Caco-2 (cell line): ENCODE data around the gene PSKH1. TPM values are rescaled to one million over a fixed set of nuclear protein-coding genes. Genes with fewer than 3 reads are reported as not detected.

Source experiments
- BruUV-seq: library from RNA; stranded (reverse); fragments of 400-500 nt; replicated peaks from 2 replicates; lab custom pipeline; 2021; lab: Mats Ljungman, UMichigan
- CTCF ChIA-PET: fragments of 300-600 bp; sonication (Branson Sonifier 250); formaldehyde crosslinking; loops from one replicate; lab custom pipeline; 2022; ENCODE audit warnings: antibody characterized with exemption; lab: Charles Lee
- POLR2A ChIA-PET: fragments of 300-600 bp; sonication (Branson Sonifier 250); formaldehyde crosslinking; loops from one replicate; lab custom pipeline; 2022; ENCODE audit warnings: antibody characterized with exemption; lab: Charles Lee
- DNase-seq, 2 experiments: peaks; one replicate each; pipeline versions ENCODE4 v3.0.0 to v3.0.0-alpha.2; 2020 to 2022
- H3K27me3 ChIP-seq: replicated peaks from 2 replicates; pipeline ENCODE4 v1.6.0; 2011; ENCODE audit warnings: low read length; ENCODE audit not compliant: control insufficient read depth, insufficient read depth
- H3K36me3 ChIP-seq: 2 replicates; pipeline ENCODE4 v1.5.1; 2011; ENCODE audit warnings: low read length; ENCODE audit not compliant: control insufficient read depth, insufficient read depth
- H3K4me1 ChIP-seq: fragments of 250-450 bp; sonication (Bioruptor Pico); 2 replicates; pipeline ENCODE4 v1.5.1; 2020; ENCODE audit warnings: mild to moderate bottlenecking
- H3K4me3 ChIP-seq: 2 replicates; pipeline ENCODE4 v1.5.1; 2011; ENCODE audit warnings: low read depth, mild to moderate bottlenecking, control low read depth, low read length
- H3K9me3 ChIP-seq: fragments of 250-450 bp; sonication (Bioruptor Pico); 2 replicates; pipeline ENCODE4 v1.5.1; 2020; ENCODE audit warnings: mild to moderate bottlenecking, moderate library complexity
- H3K27ac Mint-ChIP-seq: one replicate; pipeline ENCODE4 v1.8.0; 2022; ENCODE audit warnings: mixed read lengths; ENCODE audit not compliant: unreplicated experiment
- H3K27me3 Mint-ChIP-seq: one replicate; pipeline ENCODE4 v1.8.0; 2022; ENCODE audit warnings: mixed read lengths; ENCODE audit not compliant: insufficient read depth, unreplicated experiment
- H3K36me3 Mint-ChIP-seq: one replicate; pipeline ENCODE4 v1.8.0; 2022; ENCODE audit warnings: mild to moderate bottlenecking, mixed read lengths; ENCODE audit not compliant: insufficient read depth, unreplicated experiment
- H3K4me1 Mint-ChIP-seq: one replicate; pipeline ENCODE4 v1.8.0; 2022; ENCODE audit warnings: low read depth, mixed read lengths; ENCODE audit not compliant: unreplicated experiment
- H3K4me3 Mint-ChIP-seq: one replicate; pipeline ENCODE4 v1.8.0; 2022; ENCODE audit warnings: mild to moderate bottlenecking, moderate library complexity, mixed read lengths; ENCODE audit not compliant: unreplicated experiment
- H3K9me3 Mint-ChIP-seq: one replicate; pipeline ENCODE4 v1.8.0; 2022; ENCODE audit warnings: mixed read lengths; ENCODE audit not compliant: unreplicated experiment
- intact Hi-C: fragments of 100-400 bp; cut with micrococcal nuclease; formaldehyde crosslinking; loops from one replicate; pipeline ENCODE4 v1.10.0; 2022; ENCODE audit not compliant: unreplicated experiment
- total RNA-seq: library from RNA; stranded (reverse); gene quantifications from 2 replicates; pipeline ENCODE4 v1.2.3, GENCODE V29; 2022
- TF ChIP-seq, protein P1 (sequence below), 2 experiments: fragments of 200-600 bp in 1 of 2; IDR thresholded peaks; 1 replicate in 1 of 2; 2 replicates in 1 of 2; pipeline versions ENCODE4 v1.5.1 to v1.8.0; 2011 to 2022; ENCODE audit warnings: antibody characterized with exemption in 1 of 2, control low read depth in 1 of 2, inconsistent platforms in 1 of 2, low read depth in 1 of 2, low read length in 1 of 2, mild to moderate bottlenecking in 1 of 2, moderate library complexity in 1 of 2; ENCODE audit not compliant: insufficient read depth in 1 of 2, severe bottlenecking in 1 of 2, unreplicated experiment in 1 of 2

Gene PSKH1
- total RNA-seq, 1 experiment from 2014 or later, result 41.3 TPM

DNA sequence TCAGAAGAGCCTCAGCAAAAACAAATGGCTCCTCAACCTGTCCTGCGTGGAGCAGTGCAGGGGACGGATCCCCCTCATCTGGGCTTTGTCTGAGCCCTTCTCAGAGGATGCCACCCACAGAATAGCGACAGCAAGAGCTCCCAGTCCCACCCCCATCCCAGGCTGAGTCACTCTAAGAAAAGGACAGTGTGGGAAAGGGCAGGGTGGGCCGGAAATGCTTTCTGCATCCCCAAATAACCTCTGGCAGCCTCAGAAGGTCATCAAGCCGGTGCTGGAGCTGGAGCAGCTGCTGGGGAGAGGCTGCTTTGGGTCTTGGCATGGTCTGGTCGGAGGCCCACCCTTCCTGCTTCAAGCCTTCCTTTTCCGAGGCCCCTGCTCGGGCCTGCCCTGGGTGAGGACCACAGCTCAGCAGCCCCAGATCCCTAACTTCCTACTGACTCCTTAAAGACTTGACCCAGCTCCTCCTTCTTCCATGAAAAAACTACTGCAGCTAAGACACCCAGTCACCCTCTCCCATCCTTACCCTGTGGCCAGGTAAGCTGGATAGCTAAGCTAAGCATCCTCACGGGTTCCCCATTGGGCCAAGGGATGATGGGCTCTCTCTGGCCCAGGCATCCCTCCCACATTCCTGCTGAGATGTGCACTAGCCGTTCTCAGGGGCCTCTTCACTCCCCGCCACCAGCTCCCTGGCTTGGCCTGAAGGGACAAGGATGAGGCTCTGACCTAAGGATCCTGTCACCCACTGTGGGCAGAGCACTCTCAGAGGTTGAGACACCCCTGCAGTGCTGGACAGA lies 66.7 kb downstream of the PSKH1 start:
- Mint-ChIP-seq H3K4me1 (no peaks in the 10 kb centered on the region), H3K4me3 (no peak overlapping the region), H3K27ac (no peak overlapping the region), H3K36me3 (peaks cover 54% of the 10 kb centered on the region), H3K9me3 (no peaks in the 10 kb centered on the region), H3K27me3 (no peaks in the 10 kb centered on the region)
- TF ChIP-seq, protein P1, sequence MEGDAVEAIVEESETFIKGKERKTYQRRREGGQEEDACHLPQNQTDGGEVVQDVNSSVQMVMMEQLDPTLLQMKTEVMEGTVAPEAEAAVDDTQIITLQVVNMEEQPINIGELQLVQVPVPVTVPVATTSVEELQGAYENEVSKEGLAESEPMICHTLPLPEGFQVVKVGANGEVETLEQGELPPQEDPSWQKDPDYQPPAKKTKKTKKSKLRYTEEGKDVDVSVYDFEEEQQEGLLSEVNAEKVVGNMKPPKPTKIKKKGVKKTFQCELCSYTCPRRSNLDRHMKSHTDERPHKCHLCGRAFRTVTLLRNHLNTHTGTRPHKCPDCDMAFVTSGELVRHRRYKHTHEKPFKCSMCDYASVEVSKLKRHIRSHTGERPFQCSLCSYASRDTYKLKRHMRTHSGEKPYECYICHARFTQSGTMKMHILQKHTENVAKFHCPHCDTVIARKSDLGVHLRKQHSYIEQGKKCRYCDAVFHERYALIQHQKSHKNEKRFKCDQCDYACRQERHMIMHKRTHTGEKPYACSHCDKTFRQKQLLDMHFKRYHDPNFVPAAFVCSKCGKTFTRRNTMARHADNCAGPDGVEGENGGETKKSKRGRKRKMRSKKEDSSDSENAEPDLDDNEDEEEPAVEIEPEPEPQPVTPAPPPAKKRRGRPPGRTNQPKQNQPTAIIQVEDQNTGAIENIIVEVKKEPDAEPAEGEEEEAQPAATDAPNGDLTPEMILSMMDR (IDR thresholded peaks at IDR 0.05; ENCODE audit: insufficient read depth in 1 of 2, low read depth in 1 of 2, low read length in 1 of 2, severe bottlenecking in 1 of 2, unreplicated experiment in 1 of 2), result no peak
- Histone ChIP-seq H3K4me3 (no peak overlapping the region), H3K4me1 (no peaks in the 10 kb centered on the region), H3K9me3 (no peaks in the 10 kb centered on the region), H3K27me3 (no peaks in the 10 kb centered on the region), H3K36me3 (peaks cover 14% of the 10 kb centered on the region)
- POLR2A ChIA-PET, result interaction anchor here (1.3 kb wide), 1 partner anchor 8 kb away, joined by 3 read pairs; no protein-coding TSS in a partner anchor
- intact Hi-C loops, result no loop called here
- CTCF ChIA-PET, result no interaction called here
- no peak for DNase-seq
- no TSS peak for BruUV-seq

DNA sequence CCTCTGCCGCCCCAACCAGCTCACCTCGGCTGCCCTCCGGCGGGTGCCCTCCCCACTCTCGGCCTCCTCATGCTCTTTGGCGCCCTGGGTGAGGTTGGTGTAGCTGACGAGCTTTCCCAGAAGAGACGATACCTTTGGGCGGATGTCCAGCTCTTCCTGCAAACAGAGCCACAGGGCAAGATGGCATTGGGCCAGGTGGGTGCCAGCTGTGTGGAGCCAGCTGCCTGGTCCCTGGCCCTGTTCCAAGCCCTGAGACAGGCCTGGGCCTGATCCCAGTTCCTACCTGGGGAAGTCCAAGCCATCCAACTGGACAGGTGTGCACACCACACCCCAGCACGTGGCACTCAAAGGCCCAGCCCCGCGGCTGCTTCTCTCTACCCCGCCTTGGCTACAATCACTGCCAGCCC lies 68.5 kb downstream of the PSKH1 start:
- ChIA-PET POLR2A (no interaction called here), CTCF (no interaction called here)
- no peaks in the 10 kb centered on the region for H3K9me3 ChIP-seq
- intact Hi-C loops, result no loop called here
- no peak for DNase-seq
- peaks cover 14% of the 10 kb centered on the region for H3K36me3 ChIP-seq
- H3K4me3 Mint-ChIP-seq, result no peak overlapping the region
- peaks cover 17% of the 10 kb centered on the region for H3K4me1 Mint-ChIP-seq
- no peaks in the 10 kb centered on the region for H3K9me3 Mint-ChIP-seq
- BruUV-seq, result no TSS peak
- no peak overlapping the region for H3K4me3 ChIP-seq
- TF ChIP-seq, protein P1 (IDR thresholded peaks at IDR 0.05; ENCODE audit: insufficient read depth in 1 of 2, low read depth in 1 of 2, low read length in 1 of 2, severe bottlenecking in 1 of 2, unreplicated experiment in 1 of 2), result no peak
- no peak overlapping the region for H3K27ac Mint-ChIP-seq
- no peaks in the 10 kb centered on the region for H3K27me3 ChIP-seq
- H3K27me3 Mint-ChIP-seq, result no peaks in the 10 kb centered on the region
- peaks cover 61% of the 10 kb centered on the region for H3K36me3 Mint-ChIP-seq
- peaks cover 12% of the 10 kb centered on the region for H3K4me1 ChIP-seq

DNA sequence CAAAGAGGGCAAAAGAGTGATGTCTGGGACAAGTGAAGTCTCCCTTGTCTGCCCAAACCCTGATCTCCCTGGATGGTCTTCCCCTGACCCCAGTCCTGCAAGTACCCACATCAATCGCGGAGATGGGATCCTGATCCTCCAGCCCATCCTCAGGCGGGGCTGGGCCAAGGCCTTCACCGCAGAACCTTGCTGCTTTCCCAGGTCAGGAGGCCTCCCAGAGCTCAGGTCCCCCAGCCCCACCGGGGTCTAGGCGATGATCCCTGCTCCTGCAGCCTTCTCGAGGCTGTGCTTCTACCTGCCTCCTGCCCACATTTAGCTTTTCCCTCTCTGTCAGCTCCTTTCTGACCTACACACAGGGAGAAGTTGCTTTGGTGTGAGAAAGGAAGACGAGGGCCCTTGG lies 69.1 kb downstream of the PSKH1 start:
- Mint-ChIP-seq H3K27ac (no peak overlapping the region), H3K27me3 (no peaks in the 10 kb centered on the region)

More for the DNA sequence above, 69.1 kb downstream of the PSKH1 start:
- ChIA-PET CTCF (no interaction called here), POLR2A (no interaction called here)
- Histone ChIP-seq H3K27me3 (no peaks in the 10 kb centered on the region), H3K4me3 (no peak overlapping the region), H3K36me3 (peaks cover 14% of the 10 kb centered on the region), H3K9me3 (no peaks in the 10 kb centered on the region), H3K4me1 (peaks cover 18% of the 10 kb centered on the region)
- Mint-ChIP-seq H3K36me3 (peaks cover 59% of the 10 kb centered on the region), H3K4me3 (no peak overlapping the region), H3K9me3 (no peaks in the 10 kb centered on the region), H3K4me1 (peaks cover 23% of the 10 kb centered on the region)
- TF ChIP-seq, protein P1 (IDR thresholded peaks at IDR 0.05; ENCODE audit: insufficient read depth in 1 of 2, low read depth in 1 of 2, low read length in 1 of 2, severe bottlenecking in 1 of 2, unreplicated experiment in 1 of 2), result no peak
- no peak for DNase-seq
- intact Hi-C loops, result no loop called here
- no TSS peak for BruUV-seq
